ENCODE results near the gene CTIF.

The CTIF gene

GRCh38 chr18:48700446-48700845, 161.6 kb downstream of the CTIF start:
- Histone ChIP-seq H3K4me1 (ENCODE audit: insufficient read depth, poor library complexity, severe bottlenecking) (no peaks in the 10 kb centered on the region), H3K27ac (ENCODE audit: poor library complexity, severe bottlenecking) (no peak overlapping the region), H3K9me3 (ENCODE audit: severe bottlenecking) (no peaks in the 10 kb centered on the region), H3K4me3 (ENCODE audit: severe bottlenecking) (no peak overlapping the region), H3K36me3 (ENCODE audit: low read depth) (no peaks in the 10 kb centered on the region), H3K27me3 (ENCODE audit: insufficient read depth, poor library complexity, severe bottlenecking) (no peaks in the 10 kb centered on the region)
- no peak for ATAC-seq (ENCODE audit: low read depth)
- no peak for DNase-seq (ENCODE audit: low spot score)
- no peak for TF ChIP-seq CTCF (IDR thresholded peaks at IDR 0.05; ENCODE audit: poor library complexity, severe bottlenecking)

GRCh38 chr18:48702346-48703027, 163.7 kb downstream of the CTIF start:
- ATAC-seq (ENCODE audit: low read depth) = no peak
- H3K27ac ChIP-seq (ENCODE audit: poor library complexity, severe bottlenecking) = no peak overlapping the region
- H3K36me3 ChIP-seq (ENCODE audit: low read depth) = no peaks in the 10 kb centered on the region; the same call in 1 of the 2 replicates
- no peaks in the 10 kb centered on the region for H3K9me3 ChIP-seq (ENCODE audit: severe bottlenecking)
- H3K27me3 ChIP-seq (ENCODE audit: insufficient read depth, poor library complexity, severe bottlenecking) = no peaks in the 10 kb centered on the region
- H3K4me1 ChIP-seq (ENCODE audit: insufficient read depth, poor library complexity, severe bottlenecking) = no peaks in the 10 kb centered on the region
- no peak for TF ChIP-seq CTCF (IDR thresholded peaks at IDR 0.05; ENCODE audit: poor library complexity, severe bottlenecking)
- no peak for DNase-seq (ENCODE audit: low spot score)
- no peak overlapping the region for H3K4me3 ChIP-seq (ENCODE audit: severe bottlenecking)

GRCh38 chr18:48703028-48703386, 164.2 kb downstream of the CTIF start:
- no peaks in the 10 kb centered on the region for H3K27me3 ChIP-seq (ENCODE audit: insufficient read depth, poor library complexity, severe bottlenecking)
- no peaks in the 10 kb centered on the region for H3K9me3 ChIP-seq (ENCODE audit: severe bottlenecking)
- DNase-seq (ENCODE audit: low spot score) = no peak
- no peak for ATAC-seq (ENCODE audit: low read depth)
- no peaks in the 10 kb centered on the region for H3K4me1 ChIP-seq (ENCODE audit: insufficient read depth, poor library complexity, severe bottlenecking)
- H3K36me3 ChIP-seq (ENCODE audit: low read depth) = no peaks in the 10 kb centered on the region; the same call in 1 of the 2 replicates
- no peak overlapping the region for H3K27ac ChIP-seq (ENCODE audit: poor library complexity, severe bottlenecking)
- TF ChIP-seq CTCF (IDR thresholded peaks at IDR 0.05; ENCODE audit: poor library complexity, severe bottlenecking) = no peak
- no peak overlapping the region for H3K4me3 ChIP-seq (ENCODE audit: severe bottlenecking)

- ATAC-seq (ENCODE audit: low read depth) = no peak
Measured at GRCh38 chr18:48703418-48703817, 164.6 kb downstream of the CTIF start.

More at GRCh38 chr18:48703418-48703817, 164.6 kb downstream of the CTIF start:
- H3K27me3 ChIP-seq (ENCODE audit: insufficient read depth, poor library complexity, severe bottlenecking) = no peaks in the 10 kb centered on the region
- TF ChIP-seq CTCF (IDR thresholded peaks at IDR 0.05; ENCODE audit: poor library complexity, severe bottlenecking) = no peak
- DNase-seq (ENCODE audit: low spot score) = no peak
- H3K4me1 ChIP-seq (ENCODE audit: insufficient read depth, poor library complexity, severe bottlenecking) = no peaks in the 10 kb centered on the region
- no peaks in the 10 kb centered on the region for H3K9me3 ChIP-seq (ENCODE audit: severe bottlenecking)
- H3K36me3 ChIP-seq (ENCODE audit: low read depth) = no peaks in the 10 kb centered on the region; the same call in 1 of the 2 replicates
- H3K4me3 ChIP-seq (ENCODE audit: severe bottlenecking) = no peak overlapping the region
- no peak overlapping the region for H3K27ac ChIP-seq (ENCODE audit: poor library complexity, severe bottlenecking)
